ENCODE results near the gene LAIR2.

The LAIR2 gene, protein sequence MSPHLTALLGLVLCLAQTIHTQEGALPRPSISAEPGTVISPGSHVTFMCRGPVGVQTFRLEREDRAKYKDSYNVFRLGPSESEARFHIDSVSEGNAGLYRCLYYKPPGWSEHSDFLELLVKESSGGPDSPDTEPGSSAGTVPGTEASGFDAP
- 0.51 to 0.87 reads per million in 2 donors for total RNA-seq

DNA sequence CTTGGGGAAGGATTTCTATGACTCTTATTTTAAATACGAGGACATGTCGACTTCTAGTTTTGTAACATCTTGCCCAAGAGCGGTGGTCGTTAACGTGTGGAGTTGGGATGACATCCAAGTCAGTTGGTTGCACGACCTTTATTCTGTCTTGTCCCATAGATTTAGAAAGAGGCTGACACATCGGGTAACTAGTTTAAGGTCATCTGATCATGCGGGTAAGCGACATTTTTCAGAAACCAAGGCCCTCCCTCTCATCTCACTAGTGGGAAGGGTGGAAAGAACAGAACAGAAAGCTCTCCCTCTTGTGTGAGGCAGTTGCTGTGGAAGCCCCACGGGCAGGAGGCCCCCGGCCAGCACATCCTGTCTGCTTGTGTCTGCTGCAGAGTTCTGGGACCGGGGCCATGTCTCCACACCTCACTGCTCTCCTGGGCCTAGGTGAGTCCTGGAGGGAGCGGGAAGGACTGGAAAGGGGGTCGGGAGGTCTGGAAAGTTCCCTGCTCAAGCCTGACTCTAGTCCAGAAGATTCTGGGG, at the start of gene LAIR2:
TSS of gene LAIR2 (plus strand) at position 314 of the 531 bp plus-strand sequence. CDS start at position 402, 88 bp downstream.
- DNase-seq, result no peak

DNA sequence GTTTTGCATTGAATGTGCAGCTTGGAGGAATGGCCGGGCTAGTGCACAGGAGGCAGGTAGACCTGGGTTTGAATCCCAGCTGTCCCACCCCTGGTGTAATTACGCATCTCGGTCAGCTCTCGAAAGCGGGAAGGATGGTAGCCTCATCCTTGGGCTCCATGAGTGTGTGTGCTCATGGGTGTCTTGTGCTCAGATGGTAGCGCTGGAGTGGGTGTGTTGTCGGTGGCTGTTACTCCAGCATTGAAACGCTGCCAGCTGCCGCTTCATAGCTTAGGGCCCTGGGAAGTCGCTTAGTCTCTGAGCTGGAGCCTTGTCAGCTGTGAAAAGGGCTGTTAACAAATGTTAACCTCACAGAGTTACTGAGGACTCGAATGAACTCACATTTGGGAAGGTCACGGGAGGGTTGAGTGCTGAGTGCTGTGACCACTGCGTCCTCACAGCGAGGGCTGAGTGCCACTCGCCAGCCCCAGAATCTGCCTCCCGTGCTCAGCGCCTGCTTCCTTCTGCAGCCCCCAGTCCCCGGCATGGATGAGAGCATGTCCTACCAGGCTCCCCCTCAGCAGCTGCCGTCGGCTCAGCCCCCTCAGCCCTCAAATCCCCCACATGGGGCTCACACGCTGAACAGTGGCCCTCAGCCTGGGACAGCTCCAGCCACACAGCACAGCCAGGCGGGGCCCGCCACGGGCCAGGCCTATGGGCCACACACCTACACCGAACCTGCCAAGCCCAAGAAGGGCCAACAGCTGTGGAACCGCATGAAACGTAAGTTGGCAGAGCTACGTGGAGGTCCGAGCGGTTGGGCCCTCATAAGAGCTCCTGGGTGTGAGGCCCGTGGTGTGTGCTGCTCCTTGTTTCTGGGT, 48.5 kb upstream of the LAIR2 start:
- no peak for DNase-seq

DNA sequence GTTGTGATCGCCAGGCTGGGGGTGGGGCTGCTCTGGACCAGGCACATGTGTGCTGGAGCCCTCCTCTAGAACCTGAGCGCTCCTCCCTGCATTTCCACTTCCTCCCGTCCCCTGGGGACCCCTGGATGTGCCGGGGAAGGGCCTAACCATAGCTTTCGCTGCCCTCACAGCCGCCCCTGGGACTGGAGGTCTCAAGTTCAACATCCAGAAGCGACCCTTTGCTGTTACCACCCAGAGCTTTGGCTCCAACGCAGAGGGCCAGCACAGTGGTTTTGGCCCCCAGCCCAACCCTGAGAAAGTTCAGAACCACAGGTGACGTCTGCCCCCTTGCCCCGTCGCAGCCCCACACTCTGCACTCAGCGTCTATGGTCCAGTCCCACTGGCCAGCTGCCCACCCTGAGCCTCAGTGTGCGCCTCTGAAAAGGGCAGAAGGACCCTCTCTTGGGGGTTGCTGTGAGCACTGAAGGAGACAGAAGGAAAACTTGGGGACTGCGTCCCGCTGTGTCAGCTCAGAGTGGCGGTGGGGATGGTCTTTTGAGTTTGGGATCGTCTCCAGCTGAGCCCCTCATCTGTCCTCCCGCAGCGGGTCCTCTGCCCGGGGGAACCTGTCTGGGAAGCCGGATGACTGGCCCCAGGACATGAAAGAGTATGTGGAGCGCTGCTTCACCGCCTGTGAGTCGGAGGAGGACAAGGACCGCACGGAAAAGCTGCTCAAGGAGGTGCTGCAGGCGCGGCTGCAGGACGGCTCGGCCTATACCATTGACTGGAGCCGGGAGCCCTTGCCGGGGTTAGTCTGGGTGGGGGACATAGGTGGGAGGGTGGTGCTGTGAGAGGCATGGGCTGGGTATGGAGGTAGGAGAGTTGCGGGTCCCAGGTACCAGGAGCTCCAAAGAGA, 47.6 kb upstream of the LAIR2 start:
- no peak for DNase-seq

DNA sequence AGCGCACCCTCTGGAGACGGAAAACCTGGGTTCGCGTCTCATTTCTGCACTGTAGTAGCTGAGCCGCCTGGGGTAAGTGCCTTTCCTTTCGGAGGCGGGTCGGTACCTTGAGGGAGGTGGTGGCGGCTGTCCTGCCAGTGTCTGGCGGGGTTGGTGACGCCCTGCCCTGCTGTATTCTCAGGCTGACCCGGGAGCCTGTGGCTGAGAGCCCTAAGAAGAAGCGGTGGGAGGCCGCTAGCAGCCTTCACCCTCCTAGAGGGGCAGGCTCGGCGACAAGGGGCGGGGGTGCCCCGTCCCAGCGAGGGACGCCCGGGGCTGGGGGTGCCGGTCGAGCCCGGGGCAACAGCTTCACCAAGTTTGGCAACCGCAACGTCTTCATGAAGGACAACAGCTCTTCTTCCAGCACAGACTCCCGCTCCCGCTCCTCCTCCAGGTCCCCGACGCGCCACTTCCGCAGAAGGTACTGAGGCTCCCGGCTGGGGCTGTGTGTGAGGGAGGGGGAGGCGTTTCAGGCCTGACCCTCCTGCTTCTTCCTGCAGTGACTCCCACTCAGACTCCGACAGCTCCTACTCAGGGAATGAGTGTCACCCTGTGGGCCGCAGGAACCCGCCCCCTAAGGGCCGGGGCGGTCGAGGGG, 46.7 kb upstream of the LAIR2 start:
- DNase-seq, result no peak

DNA sequence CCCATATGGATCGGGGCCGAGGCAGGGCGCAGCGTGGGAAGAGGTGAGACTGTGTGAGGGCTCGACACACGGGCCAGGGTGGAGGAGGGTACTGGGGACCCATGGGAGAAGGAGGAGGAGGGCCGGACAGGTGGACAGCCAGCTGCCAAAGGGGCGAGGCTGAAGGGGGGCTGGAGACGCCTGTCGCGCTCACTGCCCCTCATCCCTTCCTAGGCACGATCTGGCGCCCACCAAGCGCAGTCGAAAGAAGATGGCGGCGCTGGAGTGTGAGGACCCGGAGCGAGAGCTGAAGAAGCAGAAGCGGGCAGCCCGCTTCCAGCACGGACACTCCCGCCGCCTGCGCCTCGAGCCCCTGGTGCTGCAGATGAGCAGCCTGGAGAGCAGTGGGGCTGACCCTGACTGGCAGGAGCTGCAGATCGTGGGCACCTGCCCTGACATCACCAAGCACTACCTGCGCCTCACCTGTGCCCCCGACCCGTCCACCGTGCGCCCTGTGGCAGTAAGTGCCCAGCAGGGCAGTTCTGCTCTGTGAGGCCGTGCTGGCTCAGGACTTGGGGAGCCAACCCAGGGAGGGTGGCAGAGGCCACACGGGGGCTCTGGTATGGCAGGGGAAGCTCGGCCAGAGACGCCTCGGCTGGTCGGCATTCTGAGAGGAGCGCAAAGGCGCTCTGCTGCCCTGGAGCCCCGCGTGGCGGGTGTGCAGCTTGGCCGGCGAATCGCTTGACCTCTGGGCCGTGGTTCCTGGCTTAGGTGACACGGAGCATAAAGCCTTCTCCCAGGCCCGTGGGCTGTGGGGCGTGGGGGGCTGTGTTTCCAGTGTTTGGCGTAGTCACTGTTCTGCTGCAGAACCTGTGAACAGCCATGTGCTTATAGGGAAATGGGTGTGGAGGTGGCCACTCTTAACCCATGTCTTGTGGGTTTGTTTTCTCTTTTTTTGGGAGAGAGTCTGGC, 45.9 kb upstream of the LAIR2 start:
- DNase-seq, result no peak

DNA sequence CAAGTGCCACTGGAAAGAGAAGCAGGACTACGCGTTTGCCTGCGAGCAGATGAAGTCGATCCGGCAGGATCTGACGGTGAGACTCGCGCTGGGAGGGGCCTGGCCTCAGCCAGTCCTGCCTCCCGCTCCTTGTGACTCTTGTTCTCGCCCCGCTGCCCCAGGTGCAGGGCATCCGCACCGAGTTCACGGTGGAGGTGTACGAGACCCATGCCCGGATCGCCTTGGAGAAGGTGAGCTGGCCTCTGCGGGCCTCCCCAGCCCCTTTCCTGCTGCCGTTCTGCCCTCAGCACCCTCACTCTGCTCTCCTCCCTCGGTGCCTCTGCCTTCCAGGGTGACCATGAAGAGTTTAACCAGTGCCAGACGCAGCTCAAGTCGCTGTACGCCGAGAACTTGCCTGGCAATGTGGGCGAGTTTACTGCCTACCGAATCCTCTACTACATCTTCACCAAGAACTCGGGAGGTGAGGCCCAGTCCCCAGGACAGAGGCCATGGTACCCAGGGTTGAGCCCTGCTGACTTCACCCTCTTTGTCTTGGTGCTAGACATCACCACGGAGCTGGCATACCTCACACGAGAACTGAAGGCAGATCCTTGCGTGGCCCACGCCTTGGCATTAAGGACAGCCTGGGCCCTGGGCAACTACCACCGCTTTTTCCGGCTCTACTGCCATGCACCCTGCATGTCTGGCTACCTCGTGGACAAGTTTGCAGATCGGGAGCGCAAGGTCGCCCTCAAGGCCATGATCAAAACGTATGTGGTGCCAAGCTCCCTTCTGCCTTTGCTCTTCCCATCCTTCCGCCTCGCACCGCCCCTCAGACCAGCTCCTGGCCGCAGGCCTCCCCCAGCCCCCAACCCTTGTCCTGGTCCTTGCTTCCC, 44.6 kb upstream of the LAIR2 start:
- no peak for DNase-seq

DNA sequence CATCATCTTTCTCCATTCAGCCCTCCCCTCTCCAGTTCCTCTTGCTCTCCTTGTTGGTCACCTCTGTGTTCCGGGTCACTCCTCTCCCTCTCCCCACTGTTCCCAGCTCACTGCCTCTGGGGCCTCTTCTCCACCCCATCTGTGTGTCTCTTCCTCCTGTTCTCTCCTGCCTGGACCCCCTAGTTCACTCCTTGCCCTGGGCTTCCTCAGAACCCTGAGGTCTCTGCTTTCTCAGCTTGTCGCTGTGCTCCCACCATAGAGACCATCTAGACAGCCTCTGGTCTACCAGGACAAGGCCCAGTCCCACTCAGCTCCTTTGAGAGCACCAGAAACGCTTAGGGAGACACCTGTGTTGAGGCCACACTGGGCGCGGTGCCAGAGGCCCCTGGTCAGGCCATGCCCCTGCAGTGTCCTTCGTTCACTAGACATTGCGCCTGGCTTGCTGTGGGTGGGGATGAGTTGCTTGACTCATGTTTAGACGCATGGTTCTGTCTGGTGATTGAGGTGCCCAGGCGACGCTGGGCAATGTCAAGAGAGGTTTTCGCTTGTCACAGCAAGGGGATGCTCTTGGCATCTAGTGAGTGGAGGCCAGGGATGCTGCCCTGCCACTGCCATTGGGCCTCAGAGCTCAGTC, 43.9 kb upstream of the LAIR2 start:
- no peak for DNase-seq

DNA sequence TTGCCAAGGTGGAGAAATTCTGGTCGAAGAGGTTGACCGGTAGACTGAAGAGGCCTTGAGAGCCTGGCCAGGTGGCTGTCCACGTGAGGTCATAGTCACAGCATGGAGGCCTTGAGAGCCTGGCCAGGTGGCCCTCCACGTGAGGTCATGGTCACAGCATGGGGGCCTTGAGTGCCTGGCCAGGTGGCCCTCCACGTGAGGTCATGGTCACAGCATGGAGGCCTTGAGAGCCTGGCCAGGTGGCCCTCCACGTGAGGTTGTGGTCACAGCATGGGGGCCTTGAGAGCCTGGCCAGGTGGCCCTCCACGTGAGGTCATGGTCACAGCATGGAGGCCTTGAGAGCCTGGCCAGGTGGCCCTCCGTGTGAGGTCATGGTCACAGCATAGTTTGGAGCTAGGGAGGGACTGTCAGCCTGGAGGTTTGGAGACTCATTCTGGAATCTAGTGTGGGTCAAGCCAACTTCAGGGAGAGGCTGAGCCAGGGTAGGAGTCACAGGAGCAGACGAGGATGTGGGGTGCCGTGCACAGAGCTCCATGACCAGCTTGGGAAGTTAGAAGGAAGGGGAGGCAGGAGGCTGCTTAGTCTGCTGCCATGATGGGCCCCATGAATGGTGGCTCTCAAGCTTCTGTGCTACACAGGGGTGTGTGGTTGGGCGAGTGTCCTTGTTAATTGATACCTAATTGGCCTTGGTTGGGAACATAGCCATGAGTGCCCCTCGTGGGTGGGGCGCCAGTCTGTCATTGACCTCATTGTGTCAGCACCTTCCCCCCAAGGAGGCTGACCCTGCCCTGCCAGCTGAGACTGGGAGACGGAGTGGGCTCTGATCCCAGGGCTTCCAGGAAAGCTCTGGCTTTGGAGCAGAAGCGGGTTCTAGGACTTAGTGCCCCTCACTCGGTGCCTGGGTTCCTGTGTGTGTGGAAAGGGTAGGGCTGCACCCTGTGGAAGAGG, 43.1 kb upstream of the LAIR2 start:
- no peak for DNase-seq

DNA sequence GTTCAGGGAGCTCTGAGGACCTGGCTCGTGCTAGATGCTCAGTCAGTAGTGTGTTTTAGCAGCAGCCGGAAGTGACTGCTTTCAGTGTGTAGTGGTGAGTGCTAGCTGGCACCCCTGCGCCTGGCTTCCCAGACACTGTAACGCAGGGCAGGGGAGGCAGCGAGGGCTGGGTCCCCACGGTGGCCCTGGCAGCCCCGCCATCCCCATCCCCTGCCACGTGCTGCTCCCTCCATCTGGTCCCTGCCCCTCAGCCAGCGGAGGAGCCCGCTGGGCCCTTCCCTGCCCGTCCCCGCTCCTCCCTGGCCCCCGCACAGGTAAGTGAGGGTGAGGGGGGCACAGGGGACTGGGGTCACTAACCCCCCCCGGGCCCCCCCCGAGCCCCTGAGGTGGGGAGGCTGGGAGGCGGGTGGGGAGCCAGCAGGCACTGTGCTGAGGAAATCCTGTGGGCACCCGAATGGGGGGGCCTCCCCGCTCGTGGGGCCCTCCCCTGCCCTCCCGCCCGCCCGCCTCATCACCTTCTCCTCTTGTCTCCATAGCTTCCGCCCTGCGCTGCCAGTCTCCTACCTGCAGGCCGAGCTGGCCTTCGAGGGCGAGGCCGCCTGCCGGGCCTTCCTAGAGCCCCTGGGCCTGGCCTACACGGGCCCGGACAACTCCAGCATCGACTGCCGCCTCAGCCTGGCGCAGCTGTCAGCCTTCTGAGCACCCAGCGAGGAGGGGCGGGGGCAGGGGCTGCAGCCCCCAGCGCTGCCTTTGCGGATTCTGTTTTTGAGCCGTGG, 42.2 kb upstream of the LAIR2 start:
- DNase-seq, result no peak

DNA sequence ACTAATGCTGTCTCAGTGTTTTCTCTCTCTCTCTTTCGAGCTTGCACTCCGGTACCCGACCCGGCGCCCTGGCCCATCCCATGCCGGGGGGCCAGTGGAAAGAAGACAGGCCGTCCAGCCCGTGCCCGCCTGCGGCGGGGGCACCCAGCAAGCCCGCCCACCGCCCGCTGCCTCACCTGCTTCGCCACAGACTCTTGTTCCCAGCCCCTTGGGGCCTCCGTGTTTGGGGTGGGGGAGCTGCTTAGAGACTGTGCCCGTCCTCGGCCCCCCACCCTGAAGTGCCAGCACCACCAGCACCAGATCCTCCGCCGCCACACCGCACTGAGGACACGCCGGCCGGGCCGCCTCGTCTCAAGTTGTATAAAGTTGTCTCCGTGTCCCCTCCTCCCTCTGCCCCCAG, 41.4 kb upstream of the LAIR2 start:
- no peak for DNase-seq

DNA sequence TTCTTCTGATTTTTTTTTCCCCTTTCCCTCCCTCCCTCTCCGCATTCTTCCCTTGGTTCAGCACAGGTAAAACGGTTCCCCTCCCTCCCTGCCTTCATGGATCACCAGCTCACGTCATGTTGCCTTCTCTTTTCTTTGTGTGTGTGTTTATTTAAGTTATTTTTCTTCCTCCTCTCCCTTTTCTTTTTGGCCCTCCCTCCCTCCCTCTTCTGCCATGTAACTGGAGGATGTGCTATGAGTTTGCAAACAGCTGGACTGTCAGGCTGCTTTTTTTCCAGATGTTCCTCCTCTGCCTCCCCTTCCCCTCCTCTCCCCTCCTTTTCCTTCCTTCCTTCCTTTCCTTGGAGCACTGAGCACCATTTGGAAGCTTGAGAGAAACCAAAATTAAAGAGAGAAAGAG, 41.0 kb upstream of the LAIR2 start:
- DNase-seq, result no peak

DNA sequence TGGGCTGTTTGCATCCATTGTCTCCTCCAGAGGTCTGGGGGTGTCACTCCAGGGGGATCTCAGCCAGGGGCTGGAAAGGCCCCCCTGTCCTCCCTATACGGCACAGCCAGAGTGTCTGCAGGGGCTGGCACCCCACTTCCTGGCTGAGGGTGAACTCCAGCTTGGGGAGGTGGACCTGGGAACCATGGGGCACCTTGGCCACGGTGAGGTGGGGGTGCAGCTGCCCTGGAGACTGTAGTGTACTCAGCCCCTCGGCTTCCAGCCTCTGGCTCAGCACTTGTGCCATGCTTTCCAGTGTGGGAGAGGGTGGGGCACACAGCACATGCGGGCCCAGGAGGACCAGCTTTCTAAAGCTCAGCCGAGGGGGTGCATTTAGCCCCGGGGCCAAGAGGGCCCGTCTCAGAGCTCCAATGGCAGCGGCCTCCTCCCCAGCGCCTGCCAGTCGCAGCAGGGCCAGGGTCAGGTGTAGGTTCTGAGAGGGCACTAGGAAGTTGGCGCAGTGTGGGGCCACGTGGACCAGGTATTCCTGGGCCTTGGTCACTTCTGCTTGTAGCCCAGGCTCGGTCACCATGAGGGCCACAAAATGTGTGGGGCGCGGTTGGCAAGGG, 40.5 kb upstream of the LAIR2 start:
- DNase-seq, result no peak

DNA sequence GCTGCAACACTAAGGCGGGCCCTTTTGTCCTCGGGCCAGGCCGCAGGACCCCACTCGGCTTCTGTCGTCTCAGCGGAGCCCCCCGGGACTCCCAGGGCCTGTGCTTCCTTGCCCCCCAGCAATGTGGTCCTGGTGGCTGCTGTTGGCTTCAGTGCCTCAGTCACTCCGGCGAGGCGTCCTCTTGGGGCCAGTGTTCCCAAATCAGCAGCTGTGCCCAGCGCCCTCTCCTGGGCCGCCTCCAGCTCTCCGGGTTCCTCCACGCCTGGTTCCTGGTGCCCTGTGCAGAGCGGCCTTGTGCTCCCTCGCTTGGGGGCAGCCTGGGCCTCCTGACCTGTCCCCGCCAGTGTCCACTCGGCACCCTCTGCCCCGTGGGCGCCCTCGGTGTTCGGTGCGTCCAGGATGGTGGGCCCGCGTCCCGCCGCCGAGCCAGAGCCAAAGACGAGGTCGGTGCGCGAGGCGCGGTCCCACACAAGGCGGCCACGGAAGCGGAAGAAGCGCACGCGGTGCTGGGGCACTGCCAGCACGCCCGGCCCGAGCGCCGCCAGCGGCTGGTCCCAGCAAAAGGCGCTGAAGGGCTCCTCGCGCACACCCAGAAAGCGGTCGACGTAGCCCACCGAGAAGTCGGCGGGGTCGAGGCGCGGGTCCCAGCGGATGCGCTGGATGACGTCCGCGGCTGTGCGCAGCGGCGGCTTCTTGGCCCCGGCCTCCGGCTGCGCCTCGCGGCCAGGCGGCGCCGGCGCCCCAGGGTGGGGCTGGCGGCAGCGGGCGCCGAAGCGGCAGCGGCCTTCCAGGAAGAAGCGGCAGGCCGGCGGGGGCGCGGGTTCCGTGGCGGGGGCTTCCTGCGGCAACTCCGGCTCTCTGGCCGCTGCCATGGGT, 39.7 kb upstream of the LAIR2 start:
- DNase-seq, result peak; percentile 73

DNA sequence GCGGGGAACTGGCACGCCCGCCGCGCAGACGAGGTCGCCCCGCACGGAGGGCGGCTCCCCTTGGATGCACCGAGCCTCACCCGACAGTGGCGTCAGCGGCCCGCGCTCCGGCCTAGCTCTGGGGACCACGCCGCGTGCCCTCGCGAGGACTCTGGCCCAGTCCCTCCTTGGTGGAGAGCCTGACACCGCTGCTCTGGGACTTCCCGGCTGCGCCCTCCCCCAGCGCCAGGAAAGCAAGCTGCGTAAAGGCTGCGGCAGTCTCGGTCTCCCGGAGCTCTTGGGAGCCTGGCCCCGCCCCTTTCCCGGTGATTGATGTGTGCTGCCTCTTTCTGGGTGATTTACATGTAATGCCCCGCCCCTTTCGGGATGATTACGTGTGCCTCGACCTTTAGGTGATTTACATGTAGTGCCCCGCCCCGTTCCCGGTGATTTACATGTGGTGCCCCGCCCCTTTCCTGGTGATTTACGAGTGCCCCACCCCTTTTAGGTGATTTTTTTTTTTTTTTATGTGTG, 39.0 kb upstream of the LAIR2 start, which contains the start of gene LENG9:
TSS of gene LENG9 (minus strand) at position 248 of the 513 bp plus-strand sequence. CDS start 252 bp downstream, outside the sequence.
- peak; percentile 73 for DNase-seq

DNA sequence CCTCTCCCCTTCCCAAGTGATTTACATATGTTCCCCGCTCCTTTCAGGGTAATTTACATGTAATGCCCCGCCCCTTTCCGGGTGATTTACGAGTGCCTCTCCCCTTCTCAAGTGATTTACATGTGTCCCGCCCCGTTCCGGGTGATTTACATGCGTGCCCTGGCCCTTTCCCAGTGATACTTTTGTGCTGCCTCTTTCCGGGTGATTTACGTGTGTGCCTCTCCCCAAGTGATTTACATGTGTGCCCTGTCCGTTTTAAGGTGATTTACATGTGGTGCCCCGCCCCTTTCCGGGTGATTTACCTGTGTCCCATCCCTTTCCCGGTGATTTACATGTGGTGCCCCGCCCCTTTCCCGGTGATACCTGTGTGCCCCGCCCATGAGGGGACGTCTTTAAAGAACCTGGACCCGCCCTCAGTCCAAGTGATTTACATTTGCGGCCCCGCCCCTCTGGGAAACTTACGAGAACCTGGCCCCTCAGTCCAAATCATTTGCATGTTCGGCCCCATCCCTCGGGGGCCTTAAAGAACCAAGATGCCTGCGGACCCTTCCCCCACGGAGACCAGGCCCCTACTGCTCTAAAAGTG, 38.5 kb upstream of the LAIR2 start:
- no peak for DNase-seq

Measured in activated gamma-delta T cell (primary cell).